Skeletal muscle tissue (tissue), 4 donors: ENCODE results near the gene PLCB4. TPM values are rescaled to one million over a fixed set of nuclear protein-coding genes. Genes with fewer than 3 reads are reported as not detected.

ENCODE experiments used
- H3K27ac ChIP-seq: one replicate; pipeline ENCODE4 v1.7.0; 2013; ENCODE audit warnings: mild to moderate bottlenecking, low read depth, low read length, inconsistent platforms
- H3K27me3 ChIP-seq, 3 donors: one replicate each; pipeline ENCODE4 v1.7.0; 2013; ENCODE audit warnings: low read length in 3 of 3; ENCODE audit not compliant: control insufficient read depth in 3 of 3, insufficient read depth in 3 of 3
- H3K36me3 ChIP-seq, 3 donors: one replicate each; pipeline ENCODE4 v1.7.0; 2013; ENCODE audit warnings: low read length in 3 of 3; ENCODE audit not compliant: control insufficient read depth in 3 of 3, insufficient read depth in 3 of 3
- H3K4me1 ChIP-seq, 3 donors: one replicate each; pipeline ENCODE4 v1.7.0; 2013; ENCODE audit warnings: low read length in 3 of 3, mild to moderate bottlenecking in 3 of 3; ENCODE audit not compliant: control insufficient read depth in 3 of 3, insufficient read depth in 3 of 3
- H3K4me3 ChIP-seq, 3 donors: one replicate each; pipeline ENCODE4 v1.7.0; 2013; ENCODE audit warnings: low read length in 3 of 3
- H3K9ac ChIP-seq, 3 donors: one replicate each; pipeline ENCODE4 v1.7.0; 2013; ENCODE audit warnings: low read length in 3 of 3, mild to moderate bottlenecking in 3 of 3, moderate library complexity in 2 of 3, low read depth in 1 of 3
- H3K9me3 ChIP-seq, 3 donors: one replicate each; pipeline ENCODE4 v1.7.0; 2013; ENCODE audit warnings: low read length in 3 of 3; ENCODE audit not compliant: control insufficient read depth in 3 of 3
- total RNA-seq: library from RNA; depleted of rRNA; stranded (reverse); fragments of >200 nt; gene quantifications from one replicate; pipeline ENCODE4 v1.2.3, GENCODE V29; 2014
- donor health status: Osteomylitis.

Gene PLCB4
- total RNA-seq, 1 donor from 2014 or later: 6.3 TPM

DNA sequence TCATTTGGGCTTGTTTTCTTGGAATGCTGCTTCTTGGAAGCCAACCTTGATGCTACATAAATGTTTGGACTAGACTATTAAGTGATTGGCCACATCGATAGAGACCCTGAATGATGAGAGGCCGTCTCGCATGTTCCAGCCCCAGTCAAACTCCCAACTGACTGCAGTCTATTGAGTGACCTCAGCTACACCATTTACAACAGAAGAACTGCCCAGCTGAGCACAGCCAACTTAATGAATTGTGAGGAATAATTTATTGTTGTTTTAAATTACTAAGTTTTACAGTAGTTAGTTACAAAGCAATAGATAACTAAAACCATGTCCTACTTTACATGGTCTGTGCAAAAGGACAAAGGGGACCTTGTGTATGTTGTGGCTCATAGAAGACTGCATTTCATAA is 63.0 kb downstream of the PLCB4 start:
- Histone ChIP-seq H3K27ac (no peak overlapping the region), H3K9ac (no peak overlapping the region)

DNA sequence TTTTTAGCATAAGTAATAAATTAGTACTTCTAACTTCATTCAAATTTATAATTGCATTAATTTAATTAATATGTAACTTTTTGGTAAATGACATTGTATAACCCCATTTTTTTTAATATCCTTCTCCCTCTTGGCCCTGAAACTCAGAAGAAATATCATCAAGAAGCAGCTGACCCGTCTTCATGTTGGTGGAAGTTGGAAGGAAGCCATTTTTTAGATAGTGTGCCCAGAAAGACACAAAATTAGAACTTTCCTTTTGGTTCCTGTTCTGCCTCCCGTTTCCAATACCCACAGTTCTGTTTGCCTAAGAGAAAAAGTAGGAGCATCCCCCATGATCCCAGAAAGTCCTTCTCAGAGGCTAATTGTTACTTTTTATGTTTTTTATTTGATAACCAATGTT is 65.5 kb downstream of the PLCB4 start:
- no peaks in the 10 kb centered on the region for H3K36me3 ChIP-seq
- H3K4me3 ChIP-seq: no peak overlapping the region
- H3K27ac ChIP-seq: no peak overlapping the region
- no peak overlapping the region for H3K9ac ChIP-seq
- no peaks in the 10 kb centered on the region for H3K27me3 ChIP-seq
- peaks cover 0 to 12% (median 4%) of the 10 kb centered on the region in 3 donors for H3K9me3 ChIP-seq
- no peaks in the 10 kb centered on the region for H3K4me1 ChIP-seq

More for the DNA sequence above, 63.0 kb downstream of the PLCB4 start:
- no peaks in the 10 kb centered on the region for H3K36me3 ChIP-seq
- H3K9me3 ChIP-seq: peaks cover 0 to 5% (median 4%) of the 10 kb centered on the region in 3 donors
- no peak overlapping the region for H3K4me3 ChIP-seq
- H3K27me3 ChIP-seq: no peaks in the 10 kb centered on the region
- H3K4me1 ChIP-seq: no peaks in the 10 kb centered on the region

GRCh38 chr20:9136114-9136513 is 67.2 kb downstream of the PLCB4 start:
- H3K27ac ChIP-seq: no peak overlapping the region
- peaks cover 0 to 13% (median 4%) of the 10 kb centered on the region in 3 donors for H3K9me3 ChIP-seq
- H3K4me1 ChIP-seq: no peaks in the 10 kb centered on the region

DNA sequence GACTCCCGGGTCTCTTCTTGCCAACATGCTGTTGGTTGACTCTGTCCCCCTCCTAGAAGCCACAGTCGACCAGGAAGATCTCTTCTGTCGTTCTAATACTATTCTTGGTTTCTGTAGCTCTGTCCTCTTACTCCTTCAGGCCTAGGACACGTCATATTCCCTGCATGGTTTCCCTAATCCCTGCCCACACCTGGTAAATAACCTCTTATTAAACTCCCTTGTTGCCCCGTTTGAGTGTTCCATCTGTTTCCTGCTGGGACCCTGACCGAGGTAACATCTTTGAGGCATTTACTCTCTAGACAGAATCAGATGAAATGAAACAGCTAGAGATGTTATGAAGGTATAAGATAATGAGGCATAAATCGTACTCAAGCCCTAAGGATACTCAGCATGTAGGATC is 68.1 kb downstream of the PLCB4 start:
- H3K9ac ChIP-seq: no peak overlapping the region
- no peak overlapping the region for H3K4me3 ChIP-seq
- no peak overlapping the region for H3K27ac ChIP-seq

More at GRCh38 chr20:9136114-9136513, 67.2 kb downstream of the PLCB4 start:
- H3K36me3 ChIP-seq: no peaks in the 10 kb centered on the region
- H3K9ac ChIP-seq: no peak overlapping the region
- H3K4me3 ChIP-seq: no peak overlapping the region
- H3K27me3 ChIP-seq: no peaks in the 10 kb centered on the region

GRCh38 chr20:9139106-9139833 is 70.4 kb downstream of the PLCB4 start:
- Histone ChIP-seq H3K27me3 (no peaks in the 10 kb centered on the region), H3K4me1 (peaks cover 0 to 3% (median 0%) of the 10 kb centered on the region in 3 donors), H3K4me3 (no peak overlapping the region), H3K27ac (no peak overlapping the region), H3K9me3 (peaks cover 0 to 8% (median 0%) of the 10 kb centered on the region in 3 donors), H3K9ac (no peak overlapping the region), H3K36me3 (no peaks in the 10 kb centered on the region)

More for the DNA sequence above, 68.1 kb downstream of the PLCB4 start:
- Histone ChIP-seq H3K36me3 (no peaks in the 10 kb centered on the region), H3K4me1 (no peaks in the 10 kb centered on the region), H3K27me3 (no peaks in the 10 kb centered on the region), H3K9me3 (peaks cover 0 to 11% (median 0%) of the 10 kb centered on the region in 3 donors)

DNA sequence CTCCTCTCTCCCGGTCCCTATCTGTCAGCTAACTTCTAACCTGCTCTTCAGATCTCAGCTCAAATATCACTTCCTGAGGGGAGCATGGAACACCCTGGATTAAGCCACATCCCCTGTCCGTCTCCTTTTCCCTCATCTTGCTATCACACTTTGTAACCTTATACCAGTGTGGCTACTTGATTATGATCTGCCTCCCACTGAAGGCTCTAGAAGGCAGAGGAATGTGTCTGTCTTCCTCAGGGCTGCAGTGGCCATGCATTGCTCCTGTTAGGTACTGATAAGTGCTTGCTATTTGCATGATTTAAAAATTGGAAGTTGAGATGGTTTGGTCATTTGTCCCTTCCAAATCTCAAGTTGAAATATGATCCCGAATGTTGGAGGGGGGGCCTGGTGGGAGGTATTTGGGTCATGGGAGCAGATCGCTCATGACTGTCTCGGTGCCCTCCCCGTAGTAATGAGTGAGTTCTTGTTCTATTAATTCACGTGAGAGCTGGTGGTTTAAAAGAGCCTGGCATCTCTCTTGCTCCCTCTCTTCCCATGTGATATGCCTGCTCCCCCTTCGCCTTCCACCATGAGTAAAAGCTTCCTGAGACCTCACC is 71.4 kb downstream of the PLCB4 start:
- Histone ChIP-seq H3K9me3 (peaks cover 0 to 8% (median 0%) of the 10 kb centered on the region in 3 donors), H3K36me3 (no peaks in the 10 kb centered on the region), H3K4me1 (peaks cover 0 to 3% (median 0%) of the 10 kb centered on the region in 3 donors), H3K9ac (no peak overlapping the region), H3K4me3 (no peak overlapping the region), H3K27ac (no peak overlapping the region), H3K27me3 (no peaks in the 10 kb centered on the region)

DNA sequence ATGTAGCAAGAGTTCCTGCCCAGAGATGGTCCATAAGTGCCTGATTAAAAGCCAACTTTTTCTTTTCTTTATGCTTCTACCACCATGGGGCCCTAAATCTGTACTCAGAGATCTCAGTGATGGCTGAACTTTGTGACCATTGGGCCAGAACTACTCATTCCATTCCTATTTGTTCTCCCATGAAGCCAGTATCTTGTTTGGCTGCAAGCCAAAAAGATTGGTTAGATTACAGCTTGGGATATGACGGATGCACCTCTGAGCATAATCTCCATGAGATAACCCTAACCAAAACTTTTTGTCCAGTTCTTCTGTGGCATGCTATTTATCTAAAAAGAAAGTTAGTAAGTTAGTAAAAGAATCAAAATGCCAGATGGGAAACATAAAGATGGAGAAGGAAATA is 72.2 kb downstream of the PLCB4 start:
- Histone ChIP-seq H3K4me1 (peaks cover 0 to 3% (median 0%) of the 10 kb centered on the region in 3 donors), H3K27ac (no peak overlapping the region), H3K9ac (no peak overlapping the region), H3K36me3 (no peaks in the 10 kb centered on the region), H3K9me3 (peaks cover 0 to 8% (median 0%) of the 10 kb centered on the region in 3 donors), H3K27me3 (no peaks in the 10 kb centered on the region), H3K4me3 (no peak overlapping the region)

- H3K9ac ChIP-seq: no peak overlapping the region
- no peaks in the 10 kb centered on the region for H3K27me3 ChIP-seq
- no peaks in the 10 kb centered on the region for H3K36me3 ChIP-seq
- H3K4me3 ChIP-seq: no peak overlapping the region
- peaks cover 0 to 3% (median 0%) of the 10 kb centered on the region in 3 donors for H3K4me1 ChIP-seq
- H3K9me3 ChIP-seq: peaks cover 0 to 8% (median 0%) of the 10 kb centered on the region in 3 donors
- no peak overlapping the region for H3K27ac ChIP-seq
Observed at GRCh38 chr20:9141921-9142320, 73.0 kb downstream of the PLCB4 start.

GRCh38 chr20:9142809-9143208 is 73.9 kb downstream of the PLCB4 start:
- H3K4me3 ChIP-seq: no peak overlapping the region
- H3K27ac ChIP-seq: no peak overlapping the region
- peaks cover 0 to 3% (median 0%) of the 10 kb centered on the region in 3 donors for H3K4me1 ChIP-seq
- H3K9ac ChIP-seq: no peak overlapping the region
- H3K9me3 ChIP-seq: peaks cover 0 to 8% (median 0%) of the 10 kb centered on the region in 3 donors
- no peaks in the 10 kb centered on the region for H3K36me3 ChIP-seq
- no peaks in the 10 kb centered on the region for H3K27me3 ChIP-seq

DNA sequence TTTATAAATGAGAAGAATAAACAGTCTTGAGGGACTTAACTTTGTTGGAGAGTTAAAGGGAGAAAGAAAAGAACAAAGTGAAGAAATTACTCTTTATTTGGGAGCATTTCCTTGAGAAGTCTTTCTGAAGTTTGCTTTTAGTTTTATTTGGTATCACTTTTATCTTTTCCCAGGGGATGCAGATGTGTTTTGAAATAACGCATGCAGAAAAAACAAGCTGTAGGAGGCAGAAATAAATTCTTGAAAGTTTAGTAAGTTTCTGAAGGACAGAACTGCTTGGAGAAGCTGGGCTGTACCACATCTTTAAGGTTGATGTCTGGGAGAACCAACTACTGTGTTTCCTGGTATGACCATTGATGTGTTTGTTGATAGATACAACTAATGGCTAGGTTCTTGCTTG is 75.0 kb downstream of the PLCB4 start:
- Histone ChIP-seq H3K9me3 (peaks cover 0 to 5% (median 0%) of the 10 kb centered on the region in 3 donors), H3K9ac (no peak overlapping the region), H3K27ac (no peak overlapping the region), H3K36me3 (no peaks in the 10 kb centered on the region), H3K4me1 (peaks cover 0 to 3% (median 0%) of the 10 kb centered on the region in 3 donors), H3K4me3 (no peak overlapping the region), H3K27me3 (no peaks in the 10 kb centered on the region)
